ENCODE data around the gene SEMA3F.

SEMA3F gene

DNA sequence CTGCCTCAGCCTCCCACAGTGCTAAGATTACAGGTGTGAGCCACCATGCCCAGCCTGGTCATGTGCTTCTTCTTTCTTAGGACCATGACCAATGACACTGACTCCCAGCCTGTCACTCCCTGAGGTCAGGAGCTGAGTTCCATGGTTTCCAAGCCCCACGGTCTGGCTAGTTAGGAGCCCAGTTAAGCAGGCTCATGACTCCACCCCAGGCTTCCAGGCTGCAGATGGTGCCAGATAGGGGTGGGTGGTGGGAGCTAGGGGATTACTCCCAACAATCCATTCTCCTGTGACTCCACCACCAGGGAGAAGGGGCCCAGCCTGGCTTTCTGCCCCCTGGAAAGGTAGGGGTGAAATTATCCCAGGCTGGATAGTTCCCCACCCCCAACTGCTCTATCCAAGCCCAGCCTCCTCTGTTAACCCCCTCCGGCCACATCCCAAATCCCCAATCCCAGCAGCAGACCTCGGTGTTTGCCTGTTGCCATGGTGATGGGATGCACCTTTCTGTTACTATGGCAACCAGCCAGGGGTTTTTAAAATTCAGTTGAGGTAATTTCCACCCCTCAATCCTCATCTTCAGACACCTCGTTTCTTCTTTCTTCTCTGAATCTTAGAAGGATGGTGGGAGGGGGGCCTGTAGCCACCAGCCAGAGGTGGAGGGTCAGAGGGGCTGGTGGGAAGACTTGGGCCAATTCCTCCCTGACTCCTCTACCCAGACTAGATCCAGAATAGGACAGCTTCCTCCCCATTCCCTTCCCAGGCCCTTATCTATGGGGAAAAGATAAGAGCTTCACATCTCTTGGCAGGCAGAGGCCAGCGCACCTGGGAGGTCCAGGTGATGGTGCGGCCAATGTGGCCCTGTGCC, 22.5 kb upstream of the SEMA3F start:
- DNase-seq (ENCODE audit: low spot score), result no peak

- no peak for DNase-seq (ENCODE audit: low spot score)
These were observed 21.9 kb upstream of the SEMA3F start for GRCh38 chr3:50133283-50133615.

GRCh38 chr3:50134367-50134766, 20.8 kb upstream of the SEMA3F start:
- DNase-seq (ENCODE audit: low spot score), result no peak

DNA sequence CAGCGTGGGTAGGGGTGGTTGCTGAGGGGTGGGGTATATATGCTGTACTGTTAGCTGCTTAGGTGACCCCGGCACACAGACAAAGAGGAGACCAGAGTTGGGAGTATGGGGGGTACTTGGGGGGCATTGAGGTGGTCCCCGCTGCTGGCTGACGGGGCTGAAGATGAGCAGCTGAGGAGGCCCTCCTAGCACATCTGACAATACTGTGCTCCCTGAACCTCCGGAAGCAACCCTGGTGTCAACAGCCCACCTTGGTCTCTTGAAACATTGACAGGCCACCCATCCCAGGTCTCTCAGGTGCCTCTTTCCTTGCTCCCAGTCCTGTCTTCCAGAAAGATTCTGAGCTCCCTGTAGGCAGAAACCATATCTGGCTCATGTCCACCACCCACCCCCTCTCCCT, 19.2 kb upstream of the SEMA3F start:
- DNase-seq (ENCODE audit: low spot score), result no peak

- no peak for DNase-seq (ENCODE audit: low spot score)
These were observed 18.3 kb upstream of the SEMA3F start for GRCh38 chr3:50136714-50137405.

DNA sequence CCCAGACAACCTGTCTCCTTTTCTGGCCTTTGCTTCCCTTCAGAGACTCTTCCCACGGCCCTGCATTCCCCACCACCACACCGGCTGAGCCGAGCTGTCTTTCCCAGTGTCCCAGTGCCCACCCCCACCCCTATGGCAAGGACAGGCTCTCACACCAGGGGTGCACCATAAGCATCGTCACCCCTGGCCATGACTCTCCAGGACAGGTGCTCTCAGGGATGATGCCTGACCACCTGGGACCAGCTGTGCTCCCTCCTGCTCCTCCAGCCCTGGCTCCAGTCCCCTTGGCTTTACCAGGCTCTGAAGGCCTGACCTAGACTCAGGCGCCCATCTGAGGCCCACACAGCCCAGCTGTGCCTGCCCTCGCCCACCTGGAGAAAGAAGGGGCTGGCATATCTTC, 17.6 kb upstream of the SEMA3F start:
- no peak for DNase-seq (ENCODE audit: low spot score)

DNA sequence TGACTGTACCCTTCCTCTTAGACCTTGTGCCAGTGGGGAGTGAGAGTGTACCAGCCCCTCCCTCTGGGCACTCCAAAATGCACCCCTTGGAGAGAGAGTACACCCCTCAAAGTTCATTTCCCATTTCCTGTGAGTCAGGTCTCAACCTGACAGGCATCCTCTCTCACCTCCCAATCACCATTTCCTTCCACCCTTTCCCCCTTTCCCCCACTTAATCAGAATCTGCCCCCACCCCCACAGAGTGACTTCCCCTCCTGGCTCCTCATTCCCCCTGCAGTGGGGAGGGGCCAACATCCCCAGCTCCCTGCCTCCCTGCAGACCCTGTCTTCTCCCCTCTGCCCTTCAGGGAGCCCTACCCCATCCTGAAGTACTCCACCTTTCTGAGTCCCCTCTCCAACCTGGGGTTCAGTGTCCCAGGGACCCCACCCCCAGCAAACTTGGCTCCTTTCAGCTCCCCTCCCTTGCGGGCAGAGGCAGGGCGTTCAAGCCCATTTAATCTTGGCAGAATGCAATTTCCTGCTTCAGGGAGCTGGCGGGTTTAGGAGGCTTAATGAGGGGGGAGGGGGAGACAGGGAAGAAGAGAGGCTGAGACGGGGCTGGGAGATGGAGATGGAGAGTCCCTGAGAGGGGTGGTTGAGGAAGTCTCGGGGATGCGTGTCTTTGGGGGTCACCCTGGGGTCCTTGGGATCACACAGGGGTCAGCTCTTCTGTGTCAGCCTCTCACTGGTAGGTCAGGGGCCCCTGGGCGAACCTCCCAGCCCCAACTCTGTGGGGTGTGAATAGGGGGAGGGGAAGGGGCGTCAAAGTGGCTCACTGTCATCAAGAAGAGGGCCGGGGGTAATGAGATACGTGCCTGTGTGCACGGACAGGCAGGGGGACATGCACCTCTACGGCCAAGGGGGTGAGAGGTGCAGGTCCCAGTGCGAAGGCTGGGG, 16.6 kb upstream of the SEMA3F start:
- no peak for DNase-seq (ENCODE audit: low spot score)

DNA sequence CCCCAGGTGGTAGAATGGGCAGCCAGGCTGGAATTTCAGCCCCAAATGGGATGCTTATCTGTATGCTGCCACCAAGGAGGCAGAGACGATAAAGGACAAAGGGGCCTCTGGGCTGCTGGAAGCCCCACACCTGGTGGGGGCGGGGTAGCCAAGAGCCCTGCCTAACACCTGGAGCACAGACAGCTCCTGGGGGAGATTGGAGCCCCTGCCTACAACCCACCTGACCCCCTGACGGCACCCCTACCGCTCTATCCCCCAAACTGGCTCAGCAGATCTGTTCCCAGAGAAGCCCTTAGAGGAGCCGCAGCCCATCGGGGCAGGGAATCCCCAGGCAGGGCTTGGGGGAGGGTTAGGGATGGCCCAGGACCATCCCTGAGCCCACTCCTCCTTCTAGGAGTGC, 15.8 kb upstream of the SEMA3F start:
- no peak for DNase-seq (ENCODE audit: low spot score)

DNA sequence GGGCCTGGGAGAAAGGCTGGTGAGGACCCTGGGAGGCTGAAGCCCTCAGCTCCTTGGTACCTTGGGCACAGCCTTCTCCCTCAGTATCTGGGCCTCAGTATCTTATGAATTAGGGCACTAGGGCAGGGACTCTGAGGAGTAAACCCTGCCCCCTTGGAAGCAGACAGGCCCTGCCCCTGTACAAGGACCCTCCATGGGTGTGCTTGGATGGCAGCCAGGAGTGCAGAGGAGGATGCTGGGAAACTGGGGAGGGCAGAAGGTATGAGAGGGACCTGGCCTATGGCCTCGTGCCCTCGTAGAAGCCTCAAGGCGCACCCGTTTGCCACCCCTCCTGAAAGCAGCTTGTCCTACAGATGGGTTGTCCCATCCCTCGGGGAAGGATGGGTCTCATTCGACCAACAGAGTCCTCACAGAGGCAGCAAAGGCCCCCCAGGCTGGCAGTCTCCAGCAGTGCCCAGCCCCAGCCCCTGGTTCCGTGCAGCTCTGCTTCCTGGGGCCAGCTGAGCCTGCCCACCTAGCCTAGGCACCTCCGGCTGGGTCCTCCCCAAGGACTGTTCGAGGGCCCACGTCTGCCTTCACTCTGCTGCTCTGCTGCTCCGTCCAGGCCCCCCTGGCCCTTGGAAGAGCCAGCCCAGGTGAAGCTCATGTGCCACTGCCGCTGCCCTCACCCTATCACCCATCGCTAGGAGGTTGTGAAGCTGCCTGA, 15.3 kb upstream of the SEMA3F start:
- no peak for DNase-seq (ENCODE audit: low spot score)

- DNase-seq (ENCODE audit: low spot score), result no peak
These were observed 14.1 kb upstream of the SEMA3F start for GRCh38 chr3:50140990-50141389.

DNA sequence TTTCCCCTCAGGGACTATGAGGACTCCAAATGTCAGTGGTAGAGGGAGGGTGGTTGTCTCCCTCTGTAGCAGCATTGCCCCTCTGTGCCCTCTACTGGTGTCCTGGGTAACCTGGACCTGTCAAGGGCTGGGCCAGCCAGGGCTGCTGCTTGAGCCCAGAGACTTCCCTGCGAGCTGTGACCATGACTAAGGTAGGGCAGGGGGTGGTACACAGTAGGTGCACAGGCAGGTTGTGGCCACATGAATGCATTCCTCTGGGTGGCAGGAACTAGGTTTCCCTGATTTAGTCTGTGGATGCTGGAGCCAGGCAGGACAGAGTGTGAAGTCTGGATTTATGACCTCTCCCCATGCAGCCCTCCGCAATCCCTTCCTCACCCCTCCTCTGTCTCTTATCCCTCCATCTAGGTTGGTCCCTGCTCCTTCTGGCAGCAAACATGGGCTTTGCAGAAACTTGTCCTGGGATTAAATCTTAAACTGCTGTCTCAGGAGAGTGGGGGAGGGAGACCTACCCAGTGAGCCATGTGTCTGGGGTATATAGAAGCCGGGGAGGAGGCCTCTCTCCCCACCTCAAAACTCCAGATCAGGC, 8.7 kb upstream of the SEMA3F start:
- DNase-seq (ENCODE audit: low spot score), result no peak

DNA sequence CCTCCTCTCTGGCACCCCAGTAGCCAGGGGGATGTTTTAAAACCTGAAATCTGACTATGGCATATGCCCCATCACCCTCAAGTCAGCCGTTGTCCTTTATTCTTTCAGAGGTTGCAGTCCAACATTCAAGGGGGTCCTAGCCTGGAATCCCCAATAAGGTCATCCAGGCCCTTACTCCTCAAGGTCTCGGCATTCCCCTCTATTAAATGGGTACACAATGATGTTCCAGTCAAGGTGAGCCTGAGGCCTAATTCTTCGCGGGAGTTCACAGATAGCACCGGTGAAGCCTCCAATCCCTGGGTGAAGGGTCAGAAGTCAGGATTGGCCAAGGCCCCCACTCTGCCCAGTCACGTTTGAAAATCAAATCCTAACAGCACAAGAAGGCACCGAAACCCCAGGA, 8.1 kb upstream of the SEMA3F start:
- no peak for DNase-seq (ENCODE audit: low spot score)

DNA sequence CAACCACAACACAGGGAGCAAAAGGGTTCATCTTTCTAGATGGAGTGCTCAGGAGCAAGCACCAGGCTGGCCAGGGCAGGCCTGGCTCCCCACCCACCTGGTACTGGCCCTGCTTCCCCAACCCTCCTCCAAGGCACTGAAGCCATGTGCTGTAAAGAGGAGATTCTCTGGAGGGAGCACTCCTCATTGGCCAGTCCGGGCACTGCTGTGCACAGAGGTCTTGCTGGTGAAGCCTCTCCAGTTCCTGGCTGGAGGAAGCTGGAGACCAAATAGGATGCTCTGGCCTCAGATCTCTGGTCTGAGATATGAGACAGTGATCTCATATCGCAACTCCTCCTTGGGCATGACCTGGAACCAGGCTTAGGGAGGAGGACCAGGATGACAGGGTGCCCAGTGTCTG, 7.7 kb upstream of the SEMA3F start:
- no peak for DNase-seq (ENCODE audit: low spot score)

DNA sequence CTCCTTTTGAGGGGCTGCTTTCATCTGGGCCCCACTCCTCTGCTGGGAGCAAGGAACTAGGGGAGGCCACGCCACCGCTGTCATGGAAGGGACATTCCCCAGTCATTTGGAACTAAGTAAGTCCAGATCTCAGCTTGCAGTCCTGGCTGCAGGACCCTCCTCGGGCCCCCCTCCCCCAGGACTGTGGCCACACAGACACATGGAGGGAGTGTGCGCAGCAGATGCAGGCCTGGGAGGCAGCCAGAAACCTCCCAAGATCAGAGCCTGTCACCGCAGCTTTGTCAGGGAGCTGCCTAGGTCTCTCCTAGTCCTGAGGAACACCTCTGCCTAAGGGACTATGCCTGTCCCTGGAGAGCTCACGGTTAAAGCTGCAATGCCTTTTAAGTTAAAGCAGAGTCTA, 7.3 kb upstream of the SEMA3F start:
- DNase-seq (ENCODE audit: low spot score), result no peak

GRCh38 chr3:50150404-50150750, 4.7 kb upstream of the SEMA3F start:
- DNase-seq (ENCODE audit: low spot score), result no peak

GRCh38 chr3:50150863-50151686, 4.0 kb upstream of the SEMA3F start:
- DNase-seq (ENCODE audit: low spot score), result no peak

GRCh38 chr3:50151728-50152127, 3.4 kb upstream of the SEMA3F start:
- DNase-seq (ENCODE audit: low spot score), result no peak

- DNase-seq (ENCODE audit: low spot score), result no peak
These were observed 1.2 kb upstream of the SEMA3F start for GRCh38 chr3:50153782-50154475.

DNA sequence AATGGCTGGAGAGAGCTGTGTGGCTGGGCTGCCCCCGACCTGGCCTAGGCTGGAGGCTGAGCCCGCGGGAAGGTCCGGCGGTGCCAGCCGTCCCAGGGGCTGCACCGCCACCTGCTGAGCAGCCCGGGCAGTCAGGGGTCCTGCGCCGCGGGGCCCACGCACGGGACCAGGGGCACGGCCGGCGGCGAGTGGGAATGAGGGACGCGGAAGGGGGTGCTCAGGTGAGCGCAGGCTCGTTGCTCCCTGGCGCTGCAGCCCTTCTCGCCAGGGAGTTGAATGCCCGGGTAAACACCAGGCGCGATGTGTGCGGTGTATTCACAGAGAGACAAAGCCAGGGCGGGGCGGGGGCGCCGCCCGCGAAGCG, 666 bp upstream of the SEMA3F start:
- no peak for DNase-seq (ENCODE audit: low spot score)

DNA sequence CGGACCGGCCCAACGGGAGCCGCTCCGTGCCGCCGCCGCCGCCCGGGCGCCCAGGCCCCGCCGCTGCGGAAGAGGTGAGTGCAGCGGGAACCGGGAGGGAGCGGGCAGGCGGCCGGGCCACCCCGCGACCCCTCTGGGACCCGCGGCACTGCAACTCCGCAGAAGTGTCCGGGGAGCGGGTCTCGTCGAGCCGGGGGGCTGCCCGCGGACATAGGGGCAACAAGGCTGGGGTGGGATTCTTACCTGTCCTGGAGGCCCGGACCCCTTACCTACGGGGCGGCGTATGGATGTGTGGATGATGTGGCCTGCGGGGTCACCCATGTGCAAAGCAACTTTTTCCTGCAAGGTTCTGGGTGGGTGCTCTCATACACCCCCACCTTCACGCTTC, 361 bp downstream of the SEMA3F start:
- DNase-seq (ENCODE audit: low spot score), result no peak
